Measurements from ENCODE around the gene RUNDC3A. TPM values are rescaled to one million over a fixed set of nuclear protein-coding genes. Genes with fewer than 3 reads are reported as not detected.

Gene RUNDC3A
- total and polyA plus RNA-seq, 2 of the 8 experiments (the other 6 are each of a cell fraction or from before 2014, with no cell fraction given): 6.4 to 13.8 TPM

GRCh38 chr17:44343510-44344209, 35.3 kb downstream of the RUNDC3A start (continued):
- TF ChIP-seq POU5F1 (IDR thresholded peaks at IDR 0.05; ENCODE audit: low read depth, low read length) (no peak), RBBP5 (IDR thresholded peaks at IDR 0.05; ENCODE audit: borderline replicate concordance, low read depth, low read length) (no peak)
